Right lung (tissue), 5 donors: ENCODE data around the gene GNA14. TPM values are rescaled to one million over a fixed set of nuclear protein-coding genes. Genes with fewer than 3 reads are reported as not detected.
"Not testable (repeated sequence)": the region's sequence is repeated elsewhere in the genome, so short reads cannot be mapped to it uniquely, and the experiment has no call there.

ENCODE experiments used
- DNase-seq, 2 donors: peaks; one replicate each; pipeline ENCODE4 v3.0.0-alpha.2; 2013
- polyA plus RNA-seq, 5 donors: library from polyadenylated mRNA; unstranded; fragments of 120-200 nt; gene quantifications; one replicate each; pipeline versions ENCODE4 v1.2.1 to v1.2.3, GENCODE V29; 2013; ENCODE audit warnings: inconsistent platforms in 1 of 5, low replicate concordance in 1 of 5; ENCODE audit not compliant: insufficient read length in 5 of 5, insufficient read depth in 1 of 5

The GNA14 gene
- polyA plus RNA-seq, 5 donors = 8.4 to 13.5 (median 10.8) TPM

- peak; percentile 39 to 48 for DNase-seq
Observed at GRCh38 chr9:77647267-77648233, 572 bp downstream of the GNA14 start.

- DNase-seq = no peak
Observed at GRCh38 chr9:77643871-77644270, 4.3 kb downstream of the GNA14 start.

GRCh38 chr9:77640741-77641580, 7.2 kb downstream of the GNA14 start:
- no peak for DNase-seq

- DNase-seq = no peak
Observed at GRCh38 chr9:77632652-77633051, 15.5 kb downstream of the GNA14 start.

GRCh38 chr9:77628864-77629263, 19.3 kb downstream of the GNA14 start:
- DNase-seq = not testable (repeated sequence)

GRCh38 chr9:77616191-77616590, 31.9 kb downstream of the GNA14 start:
- no peak for DNase-seq

GRCh38 chr9:77614645-77615044, 33.5 kb downstream of the GNA14 start:
- DNase-seq = no peak

- DNase-seq = no peak
Observed at GRCh38 chr9:77606526-77606925, 41.6 kb downstream of the GNA14 start.

GRCh38 chr9:77605449-77606220, 42.5 kb downstream of the GNA14 start:
- DNase-seq = no peak

GRCh38 chr9:77604316-77604715, 43.8 kb downstream of the GNA14 start:
- DNase-seq = no peak

- no peak for DNase-seq
Observed at GRCh38 chr9:77602852-77603251, 45.3 kb downstream of the GNA14 start.

GRCh38 chr9:77601476-77602099, 46.5 kb downstream of the GNA14 start:
- no peak for DNase-seq

GRCh38 chr9:77600810-77601209, 47.3 kb downstream of the GNA14 start:
- DNase-seq = no peak

- no peak for DNase-seq
Observed at GRCh38 chr9:77599492-77599891, 48.6 kb downstream of the GNA14 start.

- no peak for DNase-seq
Observed at GRCh38 chr9:77598991-77599390, 49.1 kb downstream of the GNA14 start.

GRCh38 chr9:77598524-77598923, 49.6 kb downstream of the GNA14 start:
- peak; percentile 91 to 92 for DNase-seq

GRCh38 chr9:77597057-77597456, 51.1 kb downstream of the GNA14 start:
- DNase-seq = no peak

- DNase-seq = peak in 1 of 2 donors; percentile 33
Observed at GRCh38 chr9:77595426-77596095, 52.6 kb downstream of the GNA14 start.

GRCh38 chr9:77594963-77595362, 53.2 kb downstream of the GNA14 start:
- no peak for DNase-seq

GRCh38 chr9:77593528-77593927, 54.6 kb downstream of the GNA14 start:
- DNase-seq = no peak

GRCh38 chr9:77592476-77592875, 55.6 kb downstream of the GNA14 start:
- DNase-seq = no peak
